ENCODE data around the gene RBM14. TPM values are rescaled to one million over a fixed set of nuclear protein-coding genes. Genes with fewer than 3 reads are reported as not detected.
"Not testable (repeated sequence)": the region's sequence is repeated elsewhere in the genome, so short reads cannot be mapped to it uniquely, and the experiment has no call there.

RBM14 gene
- polyA plus RNA-seq, 3 donors, result 73.3 to 104 (median 79.2) TPM

GRCh38 chr11:66619080-66619554, 2.7 kb downstream of the RBM14 start:
- DNase-seq (ENCODE audit: extremely low read depth in 1 of 11, low read depth in 9 of 11, low spot score in 4 of 11), result no peak

- DNase-seq (ENCODE audit: extremely low read depth in 1 of 11, low read depth in 9 of 11, low spot score in 4 of 11), result no peak
Observed at GRCh38 chr11:66624450-66624849, 8.0 kb downstream of the RBM14 start.

- DNase-seq (ENCODE audit: extremely low read depth in 1 of 11, low read depth in 9 of 11, low spot score in 4 of 11), result no peak
Observed at GRCh38 chr11:66625041-66625751, 8.8 kb downstream of the RBM14 start.

GRCh38 chr11:66625752-66626149, 9.3 kb downstream of the RBM14 start:
- no peak for DNase-seq (ENCODE audit: extremely low read depth in 1 of 11, low read depth in 9 of 11, low spot score in 4 of 11)

- no peak for DNase-seq (ENCODE audit: extremely low read depth in 1 of 11, low read depth in 9 of 11, low spot score in 4 of 11)
Observed at GRCh38 chr11:66626382-66626781, 10.0 kb downstream of the RBM14 start.

GRCh38 chr11:66626926-66627325, 10.5 kb downstream of the RBM14 start:
- DNase-seq (ENCODE audit: extremely low read depth in 1 of 11, low read depth in 9 of 11, low spot score in 4 of 11), result no peak

GRCh38 chr11:66628061-66628603, 11.7 kb downstream of the RBM14 start:
- DNase-seq (ENCODE audit: extremely low read depth in 1 of 11, low read depth in 9 of 11, low spot score in 4 of 11), result no peak

GRCh38 chr11:66629356-66629755, 12.9 kb downstream of the RBM14 start:
- no peak for DNase-seq (ENCODE audit: extremely low read depth in 1 of 11, low read depth in 9 of 11, low spot score in 4 of 11)

- no peak for DNase-seq (ENCODE audit: extremely low read depth in 1 of 11, low read depth in 9 of 11, low spot score in 4 of 11)
Observed at GRCh38 chr11:66631883-66632282, 15.5 kb downstream of the RBM14 start.

- DNase-seq (ENCODE audit: extremely low read depth in 1 of 11, low read depth in 9 of 11, low spot score in 4 of 11), result no peak
Observed at GRCh38 chr11:66632952-66633351, 16.5 kb downstream of the RBM14 start.

GRCh38 chr11:66636411-66636810, 20.0 kb downstream of the RBM14 start:
- no peak for DNase-seq (ENCODE audit: extremely low read depth in 1 of 11, low read depth in 9 of 11, low spot score in 4 of 11)

- DNase-seq (ENCODE audit: extremely low read depth in 1 of 11, low read depth in 9 of 11, low spot score in 4 of 11), result peak in 2 of 11 donors; percentile 6 to 9
Observed at GRCh38 chr11:66637557-66638176, 21.2 kb downstream of the RBM14 start.

- peak; percentile 100 for DNase-seq (ENCODE audit: extremely low read depth in 1 of 11, low read depth in 9 of 11, low spot score in 4 of 11)
Observed at GRCh38 chr11:66638177-66639065, 22.0 kb downstream of the RBM14 start, which contains the start of gene RBM4. TSS of gene RBM4 (plus strand) at chr11:66638703. CDS start at chr11:66639712, 1,009 bp downstream.

GRCh38 chr11:66639066-66639813, 22.8 kb downstream of the RBM14 start:
- DNase-seq (ENCODE audit: extremely low read depth in 1 of 11, low read depth in 9 of 11, low spot score in 4 of 11), result peak in 8 of 11 donors; percentile 9 to 44 (median 36)

GRCh38 chr11:66639814-66640340, 23.4 kb downstream of the RBM14 start:
- DNase-seq (ENCODE audit: extremely low read depth in 1 of 11, low read depth in 9 of 11, low spot score in 4 of 11), result not testable (repeated sequence)

GRCh38 chr11:66641834-66642233, 25.4 kb downstream of the RBM14 start:
- DNase-seq (ENCODE audit: extremely low read depth in 1 of 11, low read depth in 9 of 11, low spot score in 4 of 11), result no peak

GRCh38 chr11:66643745-66644437, 27.5 kb downstream of the RBM14 start:
- DNase-seq (ENCODE audit: extremely low read depth in 1 of 11, low read depth in 9 of 11, low spot score in 4 of 11), result no peak

- DNase-seq (ENCODE audit: extremely low read depth in 1 of 11, low read depth in 9 of 11, low spot score in 4 of 11), result no peak
Observed at GRCh38 chr11:66646828-66647227, 30.4 kb downstream of the RBM14 start.

All from renal cortex interstitium (tissue), 11 donors.